ENCODE measurements around the gene WASL.

DNA sequence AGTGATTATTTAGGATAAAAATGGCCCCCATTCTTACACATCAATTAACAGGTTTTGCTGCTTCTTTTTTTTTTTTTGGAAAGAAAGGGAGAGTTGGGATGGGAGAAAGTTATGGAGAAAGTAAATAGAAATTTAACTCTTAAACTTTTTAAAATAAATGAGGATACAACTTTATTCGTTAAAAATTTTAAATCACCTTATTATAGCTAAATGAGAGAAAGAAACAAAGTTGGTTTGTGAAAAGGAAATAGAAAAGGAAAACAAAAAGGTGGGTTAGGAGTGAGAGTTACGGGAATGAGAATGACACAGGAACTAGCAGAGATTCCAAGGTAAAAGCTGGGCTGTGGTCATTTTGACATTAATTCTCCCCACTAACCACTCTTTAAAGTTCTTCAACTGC, 58.3 kb downstream of the WASL start:
- TF ChIP-seq, protein P1, sequence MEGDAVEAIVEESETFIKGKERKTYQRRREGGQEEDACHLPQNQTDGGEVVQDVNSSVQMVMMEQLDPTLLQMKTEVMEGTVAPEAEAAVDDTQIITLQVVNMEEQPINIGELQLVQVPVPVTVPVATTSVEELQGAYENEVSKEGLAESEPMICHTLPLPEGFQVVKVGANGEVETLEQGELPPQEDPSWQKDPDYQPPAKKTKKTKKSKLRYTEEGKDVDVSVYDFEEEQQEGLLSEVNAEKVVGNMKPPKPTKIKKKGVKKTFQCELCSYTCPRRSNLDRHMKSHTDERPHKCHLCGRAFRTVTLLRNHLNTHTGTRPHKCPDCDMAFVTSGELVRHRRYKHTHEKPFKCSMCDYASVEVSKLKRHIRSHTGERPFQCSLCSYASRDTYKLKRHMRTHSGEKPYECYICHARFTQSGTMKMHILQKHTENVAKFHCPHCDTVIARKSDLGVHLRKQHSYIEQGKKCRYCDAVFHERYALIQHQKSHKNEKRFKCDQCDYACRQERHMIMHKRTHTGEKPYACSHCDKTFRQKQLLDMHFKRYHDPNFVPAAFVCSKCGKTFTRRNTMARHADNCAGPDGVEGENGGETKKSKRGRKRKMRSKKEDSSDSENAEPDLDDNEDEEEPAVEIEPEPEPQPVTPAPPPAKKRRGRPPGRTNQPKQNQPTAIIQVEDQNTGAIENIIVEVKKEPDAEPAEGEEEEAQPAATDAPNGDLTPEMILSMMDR (IDR thresholded peaks at IDR 0.05; ENCODE audit: low read depth, low read length) = no peak
- no peak for TF ChIP-seq EZH2phosphoT487 (IDR thresholded peaks at IDR 0.05; ENCODE audit: low read depth)
